Right lobe of liver (tissue), 6 donors: ENCODE measurements around the gene TRIP10. TPM values are rescaled to one million over a fixed set of nuclear protein-coding genes. Genes with fewer than 3 reads are reported as not detected.
A peak's percentile ranks its signal among the peaks of the same experiment; 100 is the strongest.
"Not testable (repeated sequence)": the region's sequence is repeated elsewhere in the genome, so short reads cannot be mapped to it uniquely, and the experiment has no call there.

Experiments used
- ATAC-seq, 4 donors: fragments of 200-7000 bp; cut with Tn5 transposase; one replicate each; pipeline ENCODE4 v1.9.1; 2020; ENCODE audit warnings: mild to moderate bottlenecking in 4 of 4, moderate library complexity in 4 of 4
- DNase-seq, 3 donors: peaks; one replicate each; pipeline ENCODE4 v3.0.0-alpha.2; 2020
- H3K27ac ChIP-seq, 3 donors: fragments of 200-600 bp; one replicate each; pipeline ENCODE4 v1.8.0; 2022
- H3K27me3 ChIP-seq, 2 donors: fragments of 200-600 bp; one replicate each; pipeline ENCODE4 v1.8.0; 2022
- H3K36me3 ChIP-seq, 4 donors: fragments of 200-600 bp; sonication (generic) in 1 of 4; one replicate each; pipeline versions ENCODE4 v1.5.1 to v1.8.0; 2017 to 2022; ENCODE audit warnings: control low read depth in 1 of 4
- H3K4me1 ChIP-seq, 4 donors: fragments of 200-600 bp; sonication (generic) in 1 of 4; one replicate each; pipeline versions ENCODE4 v1.5.1 to v1.8.0; 2017 to 2022; ENCODE audit warnings: control low read depth in 1 of 4
- H3K4me3 ChIP-seq, 3 donors: fragments of 200-600 bp; one replicate each; pipeline ENCODE4 v1.8.0; 2022
- H3K9me3 ChIP-seq, 4 donors: fragments of 200-600 bp; sonication (generic) in 1 of 4; one replicate each; pipeline versions ENCODE4 v1.5.1 to v1.8.0; 2017 to 2022; ENCODE audit warnings: control low read depth in 1 of 4
- CTCF ChIP-seq, 4 donors: fragments of 200-600 bp in 3 of 4; fragments of 450-650 bp in 1 of 4; IDR thresholded peaks; one replicate each; pipeline versions ENCODE4 v1.5.1 to v1.8.0; 2016 to 2022; ENCODE audit warnings: antibody characterized with exemption in 4 of 4, mild to moderate bottlenecking in 2 of 4
- POLR2A ChIP-seq: fragments of 450-650 bp; IDR thresholded peaks from one replicate; pipeline ENCODE4 v1.6.1; 2017; ENCODE audit warnings: antibody characterized with exemption, mild to moderate bottlenecking
- WGBS: methylation state at CpG from one replicate; pipeline ENCODE4 v1.1.6; 2018; ENCODE audit warnings: low coverage, low lambda C conversion rate; ENCODE audit not compliant: insufficient coverage; ENCODE audit errors: missing lambda C conversion rate; 5-methylcytosine and 5-hydroxymethylcytosine counted together
- intact Hi-C, 2 donors: fragments of 100-400 bp; cut with DNase I; formaldehyde crosslinking; loops; one replicate each; pipeline versions ENCODE4 v1.11.2 to v1.14.1; 2022
- total RNA-seq, 6 experiments: library from RNA; depleted of rRNA in 2 of 6; stranded (reverse); fragments of >200 nt in 2 of 6; fragmentation: NEBNext Ultra II Directional in 3 of 6; extraction: Animal tissue kit (Norgen Biotek cat#: 25700) in 3 of 6; gene quantifications; one replicate each; pipeline versions ENCODE4 v1.1.0 to v1.2.4, GENCODE V29; 2016 to 2023
- donor health status: DM: no; HTN: yes; CAD: no.
- donor health status: DM: no; HTN: no; CAD: no.
- donor health status: DM: no; HTN: no; CAD: no.
- donor health status: DM: no; HTN: yes; CAD: no.
- donor health status: DM: no; HTN: yes; CAD: no.

TRIP10 gene
- total RNA-seq, 6 experiments from 2014 or later: 7.5 to 14.9 (median 9.3) TPM

GRCh38 chr19:6768236-6768785 is 28.8 kb downstream of the TRIP10 start:
- 55% methylated on average over 5 of the region's 8 CpGs for WGBS
- DNase-seq (no peak), ATAC-seq (no peak)
- Histone ChIP-seq H3K9me3 (no peaks in the 10 kb centered on the region), H3K36me3 (no peaks in the 10 kb centered on the region), H3K4me1 (peaks cover 0 to 29% (median 5%) of the 10 kb centered on the region in 4 donors), H3K4me3 (no peak overlapping the region), H3K27ac (no peak overlapping the region), H3K27me3 (no peaks in the 10 kb centered on the region)
- TF ChIP-seq CTCF (IDR thresholded peaks at IDR 0.05) (no peak), POLR2A (no peak)
- intact Hi-C loops: no loop called here

GRCh38 chr19:6769006-6769619 is 29.6 kb downstream of the TRIP10 start:
- Histone ChIP-seq H3K36me3 (no peaks in the 10 kb centered on the region), H3K9me3 (no peaks in the 10 kb centered on the region), H3K27ac (no peak overlapping the region), H3K4me1 (peaks cover 0 to 29% (median 5%) of the 10 kb centered on the region in 4 donors), H3K4me3 (no peak overlapping the region), H3K27me3 (no peaks in the 10 kb centered on the region)
- WGBS: 51% methylated on average over 10 of the region's 11 CpGs
- intact Hi-C loops: no loop called here
- TF ChIP-seq POLR2A (no peak), CTCF (IDR thresholded peaks at IDR 0.05) (peak in 3 of 4 donors; percentile 25 to 38 (median 29))
- DNase-seq (no peak), ATAC-seq (no peak)

- DNase-seq, H3K36me3 ChIP-seq, intact Hi-C loops, H3K9me3 ChIP-seq, H3K27ac ChIP-seq, ATAC-seq, H3K27me3 ChIP-seq, H3K4me3 ChIP-seq: not testable (repeated sequence)
- peaks cover 0 to 12% (median 4%) of the 10 kb centered on the region in 4 donors for H3K4me1 ChIP-seq
- WGBS: 69% methylated on average over 7 of the region's 7 CpGs
Observed at GRCh38 chr19:6771648-6772027, 32.2 kb downstream of the TRIP10 start.

- intact Hi-C loops: no loop called here
- H3K4me1 ChIP-seq: peaks cover 0 to 8% (median under 1%) of the 10 kb centered on the region in 4 donors
- H3K36me3 ChIP-seq: no peaks in the 10 kb centered on the region
- WGBS: 57% methylated on average over 12 of the region's 25 CpGs
- DNase-seq: peak; percentile 65 to 78 (median 72)
- H3K27me3 ChIP-seq: no peaks in the 10 kb centered on the region
- H3K4me3 ChIP-seq: peak within 1 kb of the TSS; percentile 32 to 57 (median 36)
- no peaks in the 10 kb centered on the region for H3K9me3 ChIP-seq
- H3K27ac ChIP-seq: peak within 1 kb of the TSS in 2 of 3 donors; percentile 37 to 67
- peak; percentile 55 to 75 (median 62) for ATAC-seq
- TF ChIP-seq POLR2A (no peak), CTCF (IDR thresholded peaks at IDR 0.05) (peak in 1 of 4 donors; percentile 23)
Observed at GRCh38 chr19:6772028-6772865, 32.8 kb downstream of the TRIP10 start, which contains the start of gene VAV1. TSS of gene VAV1 (plus strand) at chr19:6772708. CDS start at chr19:6772808, 100 bp downstream.
